PC-9 (cell line): ENCODE results near the gene MAN1C1.

Experiments
- CTCF ChIP-seq: fragments of 200-600 bp; sonication (generic); conservative IDR thresholded peaks from 2 replicates; pipeline ENCODE4 v1.6.1; 2017; ENCODE audit warnings: mixed run types, antibody characterized with exemption, mild to moderate bottlenecking, moderate library complexity
- EZH2 ChIP-seq: fragments of 200-600 bp; sonication (generic); IDR thresholded peaks from 2 replicates; pipeline ENCODE4 v1.8.0; 2017; ENCODE audit warnings: antibody characterized with exemption, low read depth

DNA sequence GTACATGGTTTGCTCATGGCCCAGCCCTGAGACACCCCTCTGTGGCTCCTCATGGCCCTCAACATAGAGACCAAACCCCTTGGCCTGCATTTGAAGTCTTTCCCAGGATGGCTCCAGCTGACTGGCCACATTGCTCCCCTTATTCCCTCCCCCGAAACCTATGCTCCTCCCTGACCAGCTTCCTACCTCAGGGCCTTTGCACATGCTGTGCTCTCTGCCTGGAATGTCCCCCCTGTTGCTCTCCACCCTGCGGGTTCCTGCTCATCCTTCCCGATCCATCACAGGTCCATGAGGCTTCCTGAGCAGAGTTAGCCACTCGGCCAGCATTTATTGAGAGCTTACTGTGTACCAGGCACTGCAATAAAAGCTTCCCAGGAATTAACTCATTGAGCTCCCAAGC lies 112.5 kb downstream of the MAN1C1 start:
- TF ChIP-seq CTCF (no peak), EZH2 (no peak)
